Stimulated activated naive CD8-positive, alpha-beta T cell treated with anti-CD3 and anti-CD28 coated beads, Interleukin-15, Interleukin-2, amounts not matched to agents 100 U/mL and 50 U/mL, for 24 hours (primary cell): ENCODE results near the gene RPL22.
A peak's percentile ranks its signal among the peaks of the same experiment; 100 is the strongest.
"Not testable (repeated sequence)": the region's sequence is repeated elsewhere in the genome, so short reads cannot be mapped to it uniquely, and the experiment has no call there.

Experiments used
- ATAC-seq: fragments of 150-1000 bp; cut with Tn5 transposase; one replicate; pipeline ENCODE4 v1.10.0; 2021
- DNase-seq: peaks from one replicate; pipeline ENCODE4 v3.0.0; 2021

RPL22 gene

GRCh38 chr1:6233376-6233775 is 34.0 kb upstream of the RPL22 start:
- ATAC-seq: no peak
- DNase-seq: no peak

GRCh38 chr1:6225651-6226050 is 26.3 kb upstream of the RPL22 start:
- no peak for ATAC-seq
- DNase-seq: no peak

GRCh38 chr1:6224718-6225117 is 25.3 kb upstream of the RPL22 start:
- ATAC-seq (no peak), DNase-seq (no peak)

- DNase-seq (no peak), ATAC-seq (no peak)
Observed at GRCh38 chr1:6223617-6224016, 24.2 kb upstream of the RPL22 start.

GRCh38 chr1:6222636-6223035 is 23.2 kb upstream of the RPL22 start:
- no peak for ATAC-seq
- DNase-seq: no peak

- DNase-seq (no peak), ATAC-seq (no peak)
Observed at GRCh38 chr1:6221210-6221784, 21.9 kb upstream of the RPL22 start.

GRCh38 chr1:6220236-6220635 is 20.8 kb upstream of the RPL22 start:
- no peak for ATAC-seq
- DNase-seq: no peak

- not testable (repeated sequence) for ATAC-seq, DNase-seq
Observed at GRCh38 chr1:6219641-6220040, 20.2 kb upstream of the RPL22 start.

- ATAC-seq (no peak), DNase-seq (no peak)
Observed at GRCh38 chr1:6218375-6219164, 19.2 kb upstream of the RPL22 start.

- DNase-seq (no peak), ATAC-seq (no peak)
Observed at GRCh38 chr1:6212193-6212959, 13.0 kb upstream of the RPL22 start.

GRCh38 chr1:6211731-6212130 is 12.3 kb upstream of the RPL22 start:
- no peak for ATAC-seq

GRCh38 chr1:6210591-6211355 is 11.4 kb upstream of the RPL22 start:
- ATAC-seq (no peak), DNase-seq (no peak)

More at GRCh38 chr1:6211731-6212130, 12.3 kb upstream of the RPL22 start:
- DNase-seq: no peak

GRCh38 chr1:6209661-6210580 is 10.5 kb upstream of the RPL22 start:
- ATAC-seq: peak; percentile 17
- peak; percentile 44 for DNase-seq

- peak; percentile 4 for ATAC-seq
- peak; percentile 37 for DNase-seq
Observed at GRCh38 chr1:6208723-6209660, 9.6 kb upstream of the RPL22 start.

GRCh38 chr1:6207921-6208320 is 8.5 kb upstream of the RPL22 start:
- DNase-seq (no peak), ATAC-seq (no peak)

- ATAC-seq: no peak
- no peak for DNase-seq
Observed at GRCh38 chr1:6207075-6207885, 7.9 kb upstream of the RPL22 start.

GRCh38 chr1:6206520-6206855 is 7.1 kb upstream of the RPL22 start:
- DNase-seq (no peak), ATAC-seq (no peak)

GRCh38 chr1:6205849-6206519 is 6.6 kb upstream of the RPL22 start, which contains the start of gene RNF207:
RNF207 (plus strand) TSS chr1:6206119; CDS start chr1:6206536, 417 bp downstream.
- ATAC-seq (peak; percentile 80), DNase-seq (peak; percentile 73)

GRCh38 chr1:6202256-6202655 is 2.9 kb upstream of the RPL22 start:
- DNase-seq (no peak), ATAC-seq (no peak)
